Skeletal muscle tissue (tissue), 4 donors: Measurements from ENCODE around the gene CYP2F1. TPM values are rescaled to one million over a fixed set of nuclear protein-coding genes. Genes with fewer than 3 reads are reported as not detected.
"Not testable (repeated sequence)": the region's sequence is repeated elsewhere in the genome, so short reads cannot be mapped to it uniquely, and the experiment has no call there.

Experiments used
- H3K27ac ChIP-seq: one replicate; pipeline ENCODE4 v1.7.0; 2013; ENCODE audit warnings: mild to moderate bottlenecking, low read depth, low read length, inconsistent platforms
- H3K27me3 ChIP-seq, 3 donors: one replicate each; pipeline ENCODE4 v1.7.0; 2013; ENCODE audit warnings: low read length in 3 of 3; ENCODE audit not compliant: control insufficient read depth in 3 of 3, insufficient read depth in 3 of 3
- H3K36me3 ChIP-seq, 3 donors: one replicate each; pipeline ENCODE4 v1.7.0; 2013; ENCODE audit warnings: low read length in 3 of 3; ENCODE audit not compliant: control insufficient read depth in 3 of 3, insufficient read depth in 3 of 3
- H3K4me1 ChIP-seq, 3 donors: one replicate each; pipeline ENCODE4 v1.7.0; 2013; ENCODE audit warnings: low read length in 3 of 3, mild to moderate bottlenecking in 3 of 3; ENCODE audit not compliant: control insufficient read depth in 3 of 3, insufficient read depth in 3 of 3
- H3K4me3 ChIP-seq, 3 donors: one replicate each; pipeline ENCODE4 v1.7.0; 2013; ENCODE audit warnings: low read length in 3 of 3
- H3K9ac ChIP-seq, 3 donors: one replicate each; pipeline ENCODE4 v1.7.0; 2013; ENCODE audit warnings: low read length in 3 of 3, mild to moderate bottlenecking in 3 of 3, moderate library complexity in 2 of 3, low read depth in 1 of 3
- H3K9me3 ChIP-seq, 3 donors: one replicate each; pipeline ENCODE4 v1.7.0; 2013; ENCODE audit warnings: low read length in 3 of 3; ENCODE audit not compliant: control insufficient read depth in 3 of 3
- total RNA-seq: library from RNA; depleted of rRNA; stranded (reverse); fragments of >200 nt; gene quantifications from one replicate; pipeline ENCODE4 v1.2.3, GENCODE V29; 2014
- donor health status: Osteomylitis.

Gene CYP2F1
- total RNA-seq, 1 donor from 2014 or later = not detected

- Histone ChIP-seq H3K9me3 (peaks cover 0 to 7% (median 2%) of the 10 kb centered on the region in 3 donors), H3K9ac (no peak overlapping the region), H3K36me3 (no peaks in the 10 kb centered on the region), H3K4me1 (no peaks in the 10 kb centered on the region), H3K4me3 (no peak overlapping the region), H3K27ac (no peak overlapping the region), H3K27me3 (peaks cover 0 to 8% (median 7%) of the 10 kb centered on the region in 3 donors)
These were observed 15.5 kb upstream of the CYP2F1 start for GRCh38 chr19:41098762-41099161.

GRCh38 chr19:41102210-41102609 lies 12.0 kb upstream of the CYP2F1 start:
- not testable (repeated sequence) for H3K27ac ChIP-seq, H3K9me3 ChIP-seq, H3K4me3 ChIP-seq, H3K27me3 ChIP-seq, H3K9ac ChIP-seq, H3K4me1 ChIP-seq, H3K36me3 ChIP-seq

GRCh38 chr19:41106177-41106576 lies 8.1 kb upstream of the CYP2F1 start:
- no peak overlapping the region for H3K9ac ChIP-seq
- H3K36me3 ChIP-seq = no peaks in the 10 kb centered on the region
- no peaks in the 10 kb centered on the region for H3K4me1 ChIP-seq
- no peak overlapping the region for H3K27ac ChIP-seq
- no peaks in the 10 kb centered on the region for H3K9me3 ChIP-seq
- peaks cover 0 to 1% (median 0%) of the 10 kb centered on the region in 3 donors for H3K27me3 ChIP-seq
- no peak overlapping the region for H3K4me3 ChIP-seq

- Histone ChIP-seq H3K4me3 (no peak overlapping the region), H3K9me3 (no peaks in the 10 kb centered on the region), H3K27me3 (peaks cover 3 to 16% (median 7%) of the 10 kb centered on the region in 3 donors), H3K9ac (no peak overlapping the region), H3K4me1 (no peaks in the 10 kb centered on the region), H3K36me3 (no peaks in the 10 kb centered on the region), H3K27ac (no peak overlapping the region)
These were observed 2.9 kb upstream of the CYP2F1 start for GRCh38 chr19:41111296-41111695.

- Histone ChIP-seq H3K27ac (no peak overlapping the region), H3K36me3 (no peaks in the 10 kb centered on the region), H3K4me3 (no peak overlapping the region), H3K9me3 (no peaks in the 10 kb centered on the region), H3K4me1 (no peaks in the 10 kb centered on the region), H3K9ac (no peak overlapping the region), H3K27me3 (peaks cover 3 to 20% (median 12%) of the 10 kb centered on the region in 3 donors)
These were observed 2.4 kb upstream of the CYP2F1 start for GRCh38 chr19:41111750-41112295.

- H3K4me1 ChIP-seq = no peaks in the 10 kb centered on the region
- no peak overlapping the region for H3K4me3 ChIP-seq
- H3K9ac ChIP-seq = no peak overlapping the region
- no peaks in the 10 kb centered on the region for H3K9me3 ChIP-seq
- H3K27me3 ChIP-seq = peaks cover 3 to 20% (median 13%) of the 10 kb centered on the region in 3 donors
- no peaks in the 10 kb centered on the region for H3K36me3 ChIP-seq
- no peak overlapping the region for H3K27ac ChIP-seq
These were observed 1.4 kb upstream of the CYP2F1 start for GRCh38 chr19:41112728-41113290.

- no peak overlapping the region for H3K9ac ChIP-seq
- no peak overlapping the region for H3K27ac ChIP-seq
- no peak overlapping the region for H3K4me3 ChIP-seq
- H3K27me3 ChIP-seq = peaks cover under 1 to 20% (median 17%) of the 10 kb centered on the region in 3 donors
- peaks cover 0 to 2% (median 0%) of the 10 kb centered on the region in 3 donors for H3K9me3 ChIP-seq
- H3K36me3 ChIP-seq = no peaks in the 10 kb centered on the region
- no peaks in the 10 kb centered on the region for H3K4me1 ChIP-seq
These were observed 2.0 kb downstream of the CYP2F1 start for GRCh38 chr19:41116261-41116660.

- not testable (repeated sequence) for H3K4me1 ChIP-seq, H3K9me3 ChIP-seq, H3K36me3 ChIP-seq, H3K27ac ChIP-seq, H3K4me3 ChIP-seq, H3K9ac ChIP-seq
- peaks cover 0 to 14% (median 8%) of the 10 kb centered on the region in 3 donors for H3K27me3 ChIP-seq
These were observed 7.0 kb downstream of the CYP2F1 start for GRCh38 chr19:41120929-41121911.

- not testable (repeated sequence) for H3K27ac ChIP-seq, H3K9ac ChIP-seq, H3K27me3 ChIP-seq, H3K36me3 ChIP-seq, H3K4me3 ChIP-seq, H3K9me3 ChIP-seq, H3K4me1 ChIP-seq
These were observed 8.6 kb downstream of the CYP2F1 start for GRCh38 chr19:41122846-41123245.
